ENCODE data around the gene IL3.

The IL3 gene

GRCh38 chr5:132013006-132013689, 47.3 kb upstream of the IL3 start:
- peaks cover 8% of the 10 kb centered on the region for H3K27me3 ChIP-seq (ENCODE audit: insufficient read depth, poor library complexity, severe bottlenecking)
- no peak overlapping the region for H3K27ac ChIP-seq (ENCODE audit: poor library complexity, severe bottlenecking)
- ATAC-seq (ENCODE audit: low read depth) (no peak), DNase-seq (ENCODE audit: low spot score) (peak; percentile 47)
- no peaks in the 10 kb centered on the region for H3K36me3 ChIP-seq (ENCODE audit: low read depth)
- no peaks in the 10 kb centered on the region for H3K9me3 ChIP-seq (ENCODE audit: severe bottlenecking)
- no peak overlapping the region for H3K4me3 ChIP-seq (ENCODE audit: severe bottlenecking)
- no peak for TF ChIP-seq CTCF (IDR thresholded peaks at IDR 0.05; ENCODE audit: poor library complexity, severe bottlenecking)
- H3K4me1 ChIP-seq (ENCODE audit: insufficient read depth, poor library complexity, severe bottlenecking) = no peaks in the 10 kb centered on the region

GRCh38 chr5:132013711-132014110, 46.7 kb upstream of the IL3 start:
- Histone ChIP-seq H3K4me3 (ENCODE audit: severe bottlenecking) (no peak overlapping the region), H3K27ac (ENCODE audit: poor library complexity, severe bottlenecking) (no peak overlapping the region), H3K4me1 (ENCODE audit: insufficient read depth, poor library complexity, severe bottlenecking) (no peaks in the 10 kb centered on the region), H3K27me3 (ENCODE audit: insufficient read depth, poor library complexity, severe bottlenecking) (peaks cover 8% of the 10 kb centered on the region), H3K36me3 (ENCODE audit: low read depth) (no peaks in the 10 kb centered on the region), H3K9me3 (ENCODE audit: severe bottlenecking) (no peaks in the 10 kb centered on the region)
- DNase-seq (ENCODE audit: low spot score) (peak; percentile 65), ATAC-seq (ENCODE audit: low read depth) (no peak)
- TF ChIP-seq CTCF (IDR thresholded peaks at IDR 0.05; ENCODE audit: poor library complexity, severe bottlenecking) = no peak

DNA sequence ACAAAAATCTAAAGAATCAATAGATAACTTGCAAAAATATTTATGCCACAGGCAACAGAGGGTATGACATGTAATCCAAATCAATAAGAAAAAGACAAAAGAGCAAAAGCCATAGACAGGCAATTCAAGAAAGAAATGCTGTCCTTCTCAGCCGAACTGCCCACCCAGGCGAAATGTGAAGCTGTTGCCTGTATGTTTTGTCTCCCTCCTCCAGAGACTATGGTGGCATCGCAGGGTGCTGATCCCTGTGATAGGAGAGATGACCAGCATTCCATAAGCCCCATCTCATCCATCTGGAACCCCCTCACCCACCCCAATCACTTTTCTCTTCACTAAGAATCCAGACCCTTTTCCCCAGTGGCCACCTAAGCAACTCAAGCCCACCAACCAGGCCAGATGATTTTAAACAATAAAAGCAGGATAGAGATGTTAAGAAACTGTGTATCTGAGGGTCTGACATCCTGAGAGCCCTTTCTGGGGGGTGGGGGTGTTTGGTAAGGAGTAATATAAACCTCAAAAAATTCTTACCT, 43.7 kb upstream of the IL3 start:
- TF ChIP-seq CTCF (IDR thresholded peaks at IDR 0.05; ENCODE audit: poor library complexity, severe bottlenecking) = no peak
- H3K9me3 ChIP-seq (ENCODE audit: severe bottlenecking) = no peaks in the 10 kb centered on the region
- no peak overlapping the region for H3K4me3 ChIP-seq (ENCODE audit: severe bottlenecking)
- no peak overlapping the region for H3K27ac ChIP-seq (ENCODE audit: poor library complexity, severe bottlenecking)
- peaks cover 10% of the 10 kb centered on the region for H3K27me3 ChIP-seq (ENCODE audit: insufficient read depth, poor library complexity, severe bottlenecking)
- H3K36me3 ChIP-seq (ENCODE audit: low read depth) = no peaks in the 10 kb centered on the region
- ATAC-seq (ENCODE audit: low read depth) (no peak), DNase-seq (ENCODE audit: low spot score) (no peak)
- no peaks in the 10 kb centered on the region for H3K4me1 ChIP-seq (ENCODE audit: insufficient read depth, poor library complexity, severe bottlenecking)

- DNase-seq (ENCODE audit: low spot score) (no peak), ATAC-seq (ENCODE audit: low read depth) (no peak)
- no peak overlapping the region for H3K4me3 ChIP-seq (ENCODE audit: severe bottlenecking)
- peaks cover 4% of the 10 kb centered on the region for H3K27me3 ChIP-seq (ENCODE audit: insufficient read depth, poor library complexity, severe bottlenecking)
- no peak overlapping the region for H3K27ac ChIP-seq (ENCODE audit: poor library complexity, severe bottlenecking)
- H3K36me3 ChIP-seq (ENCODE audit: low read depth) = no peaks in the 10 kb centered on the region
- no peak for TF ChIP-seq CTCF (IDR thresholded peaks at IDR 0.05; ENCODE audit: poor library complexity, severe bottlenecking)
- no peaks in the 10 kb centered on the region for H3K9me3 ChIP-seq (ENCODE audit: severe bottlenecking)
- H3K4me1 ChIP-seq (ENCODE audit: insufficient read depth, poor library complexity, severe bottlenecking) = no peaks in the 10 kb centered on the region
These were observed 43.1 kb upstream of the IL3 start for GRCh38 chr5:132017316-132017715.
